HG03442 (cell line): ENCODE measurements around the gene CHRDL1.
"Not testable (repeated sequence)": the region's sequence is repeated elsewhere in the genome, so short reads cannot be mapped to it uniquely, and the experiment has no call there.

ENCODE experiments used
- ATAC-seq: cut with Tn5 transposase; IDR thresholded peaks from one replicate; pipeline ENCODE4 v1.9.1; 2021; ENCODE audit warnings: mild to moderate bottlenecking, moderate library complexity; ENCODE audit not compliant: unreplicated experiment

Gene CHRDL1

GRCh38 chrX:110795645-110796406 is at the start of gene CHRDL1:
CHRDL1 (minus strand) TSS chrX:110795817; CDS start chrX:110792181, 3,636 bp downstream.
- ATAC-seq, result no peak

- ATAC-seq, result no peak
These were observed 41.4 kb upstream of the CHRDL1 start for GRCh38 chrX:110836982-110837381.

- no peak for ATAC-seq
These were observed 40.8 kb upstream of the CHRDL1 start for GRCh38 chrX:110836451-110836850.

- no peak for ATAC-seq
These were observed 40.4 kb upstream of the CHRDL1 start for GRCh38 chrX:110836001-110836400.

GRCh38 chrX:110825972-110826371 is 30.4 kb upstream of the CHRDL1 start:
- ATAC-seq, result no peak

GRCh38 chrX:110816543-110816942 is 20.9 kb upstream of the CHRDL1 start:
- ATAC-seq, result not testable (repeated sequence)

GRCh38 chrX:110806145-110806544 is 10.5 kb upstream of the CHRDL1 start:
- no peak for ATAC-seq

GRCh38 chrX:110805303-110805702 is 9.7 kb upstream of the CHRDL1 start:
- ATAC-seq, result no peak

GRCh38 chrX:110804446-110804845 is 8.8 kb upstream of the CHRDL1 start:
- ATAC-seq, result no peak

GRCh38 chrX:110803506-110803905 is 7.9 kb upstream of the CHRDL1 start:
- ATAC-seq, result no peak

- no peak for ATAC-seq
These were observed 735 bp upstream of the CHRDL1 start for GRCh38 chrX:110796407-110796697.

GRCh38 chrX:110794601-110795000 is 1.0 kb downstream of the CHRDL1 start:
- ATAC-seq, result no peak

GRCh38 chrX:110791071-110791470 is 4.5 kb downstream of the CHRDL1 start:
- ATAC-seq, result no peak

GRCh38 chrX:110786486-110786885 is 9.1 kb downstream of the CHRDL1 start:
- no peak for ATAC-seq

- no peak for ATAC-seq
These were observed 35.8 kb downstream of the CHRDL1 start for GRCh38 chrX:110759785-110760184.

- ATAC-seq, result no peak
These were observed 36.7 kb downstream of the CHRDL1 start for GRCh38 chrX:110758781-110759422.

GRCh38 chrX:110755611-110756010 is 40.0 kb downstream of the CHRDL1 start:
- no peak for ATAC-seq

GRCh38 chrX:110755061-110755460 is 40.6 kb downstream of the CHRDL1 start:
- ATAC-seq, result no peak

GRCh38 chrX:110750526-110751189 is 45.0 kb downstream of the CHRDL1 start:
- ATAC-seq, result no peak

- ATAC-seq, result no peak
These were observed 47.3 kb downstream of the CHRDL1 start for GRCh38 chrX:110748256-110748806.

- no peak for ATAC-seq
These were observed 49.6 kb downstream of the CHRDL1 start for GRCh38 chrX:110746014-110746413.

- no peak for ATAC-seq
These were observed 50.3 kb downstream of the CHRDL1 start for GRCh38 chrX:110745288-110745687.
